ENCODE data around the gene GTSF1L. TPM values are rescaled to one million over a fixed set of nuclear protein-coding genes. Genes with fewer than 3 reads are reported as not detected.
A peak's percentile ranks its signal among the peaks of the same experiment; 100 is the strongest.

The GTSF1L gene
- total RNA-seq, 2 donors from 2014 or later = not detected

DNA sequence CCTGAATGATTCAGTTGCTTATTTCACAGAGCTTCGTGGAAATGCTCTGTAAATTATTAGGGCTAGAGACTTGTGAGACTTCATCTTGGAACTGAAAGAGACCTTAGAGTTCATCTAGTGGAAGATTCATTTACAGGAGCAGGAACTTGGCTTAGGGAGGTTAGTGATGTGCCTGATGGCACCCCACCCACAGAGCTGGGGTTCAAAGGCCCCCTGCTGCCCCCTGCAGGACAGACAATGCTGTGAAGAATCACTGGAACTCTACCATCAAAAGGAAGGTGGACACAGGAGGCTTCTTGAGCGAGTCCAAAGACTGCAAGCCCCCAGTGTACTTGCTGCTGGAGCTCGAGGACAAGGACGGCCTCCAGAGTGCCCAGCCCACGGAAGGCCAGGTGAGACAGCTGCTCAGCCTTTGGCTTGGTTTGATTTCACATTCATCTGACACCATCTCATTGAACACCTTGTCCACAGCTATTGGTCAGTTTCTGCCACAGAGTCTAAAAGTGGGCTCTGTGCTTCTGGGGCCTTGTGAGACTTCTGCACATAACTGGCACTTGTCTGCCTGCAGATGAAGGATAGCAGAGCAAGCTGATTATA is 34.8 kb downstream of the GTSF1L start:
- DNase-seq = peak in 2 of 3 donors; percentile 18 to 27
- Mint-ChIP-seq H3K4me1 (peaks cover 5% of the 10 kb centered on the region), H3K4me3 (no peak overlapping the region), H3K27ac (no peak overlapping the region), H3K36me3 (ENCODE audit: low read depth) (no peaks in the 10 kb centered on the region), H3K27me3 (no peaks in the 10 kb centered on the region)
- no peak for ATAC-seq
- no peaks in the 10 kb centered on the region for H3K9me3 ChIP-seq (ENCODE audit: control insufficient read depth, low read length, poor library complexity, severe bottlenecking)

DNA sequence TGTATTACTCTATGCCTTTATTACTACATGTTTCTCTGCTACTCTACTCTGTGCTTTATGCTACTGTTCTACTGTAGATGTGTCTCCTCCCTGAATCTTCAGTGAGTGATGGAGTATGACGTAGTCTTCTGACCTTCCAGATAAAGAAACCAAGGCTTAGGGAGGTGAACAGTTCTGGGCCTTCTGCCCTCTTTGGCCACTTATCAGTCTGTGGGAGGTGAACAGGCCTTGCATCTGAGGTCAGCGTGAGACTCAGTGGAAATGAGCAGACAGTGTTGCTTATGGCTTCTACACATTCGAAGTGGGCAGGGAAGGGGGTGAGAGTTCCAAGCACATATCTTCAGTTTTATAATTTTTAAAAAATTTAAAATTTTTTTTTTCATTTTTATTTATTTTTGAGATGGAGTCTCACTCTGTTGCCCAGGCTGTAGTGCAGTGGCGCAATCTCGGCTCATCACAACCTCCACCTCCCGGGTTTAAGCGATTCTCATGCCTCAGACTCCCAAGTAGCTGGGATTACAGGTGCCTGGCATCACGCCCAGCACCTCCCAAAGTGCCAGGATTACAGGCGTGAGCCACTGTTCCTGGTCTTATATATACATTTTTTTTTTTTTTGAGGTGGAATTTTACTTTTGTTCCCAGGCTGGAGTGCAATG is 35.7 kb downstream of the GTSF1L start:
- H3K27ac Mint-ChIP-seq = no peak overlapping the region
- no peak overlapping the region for H3K4me3 Mint-ChIP-seq
- no peaks in the 10 kb centered on the region for H3K27me3 Mint-ChIP-seq
- ATAC-seq (no peak), DNase-seq (no peak)
- no peaks in the 10 kb centered on the region for H3K36me3 Mint-ChIP-seq (ENCODE audit: low read depth)
- no peaks in the 10 kb centered on the region for H3K9me3 ChIP-seq (ENCODE audit: control insufficient read depth, low read length, poor library complexity, severe bottlenecking)
- peaks cover 5% of the 10 kb centered on the region for H3K4me1 Mint-ChIP-seq

DNA sequence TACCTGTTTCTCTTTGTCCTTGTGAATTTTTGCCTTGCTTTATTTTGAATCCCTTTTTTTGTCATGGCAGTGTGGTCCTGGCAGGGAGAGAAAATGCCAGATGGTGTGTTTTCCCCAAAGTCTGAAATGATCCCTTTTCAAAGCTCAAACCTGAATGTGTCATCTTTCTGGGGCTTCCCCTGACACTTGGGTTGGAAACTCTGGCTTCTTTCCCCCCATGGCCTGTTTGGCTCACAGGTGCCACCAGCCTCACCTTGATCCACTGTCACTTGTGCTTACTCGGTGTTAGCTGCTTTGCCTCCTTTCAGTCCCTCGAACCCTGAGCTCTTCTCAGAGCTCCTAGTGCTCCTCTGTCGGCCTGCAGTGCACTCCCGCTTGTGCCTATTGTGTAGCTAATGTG is 37.6 kb downstream of the GTSF1L start:
- H3K4me3 Mint-ChIP-seq = no peak overlapping the region
- no peak for DNase-seq
- peaks cover 5% of the 10 kb centered on the region for H3K4me1 Mint-ChIP-seq
- H3K27ac Mint-ChIP-seq = no peak overlapping the region
- no peak for ATAC-seq
- no peaks in the 10 kb centered on the region for H3K27me3 Mint-ChIP-seq
- H3K9me3 ChIP-seq (ENCODE audit: control insufficient read depth, low read length, poor library complexity, severe bottlenecking) = no peaks in the 10 kb centered on the region
- no peaks in the 10 kb centered on the region for H3K36me3 Mint-ChIP-seq (ENCODE audit: low read depth)

DNA sequence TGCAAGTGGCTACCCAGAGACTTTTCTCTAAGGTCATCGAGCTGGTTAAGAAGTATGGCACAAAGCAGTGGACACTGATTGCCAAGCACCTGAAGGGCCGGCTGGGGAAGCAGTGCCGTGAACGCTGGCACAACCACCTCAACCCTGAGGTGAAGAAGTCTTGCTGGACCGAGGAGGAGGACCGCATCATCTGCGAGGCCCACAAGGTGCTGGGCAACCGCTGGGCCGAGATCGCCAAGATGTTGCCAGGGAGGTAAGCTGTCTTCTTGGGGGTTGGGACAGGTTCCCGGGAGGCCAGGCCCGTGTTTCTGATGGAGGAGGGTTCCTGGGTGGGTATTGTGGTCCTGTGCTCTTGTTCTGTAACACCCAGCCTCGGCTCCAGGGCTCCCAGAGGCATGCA is 40.0 kb downstream of the GTSF1L start:
- H3K9me3 ChIP-seq (ENCODE audit: control insufficient read depth, low read length, poor library complexity, severe bottlenecking) = no peaks in the 10 kb centered on the region
- Mint-ChIP-seq H3K27ac (no peak overlapping the region), H3K4me1 (peaks cover 5% of the 10 kb centered on the region), H3K36me3 (ENCODE audit: low read depth) (no peaks in the 10 kb centered on the region), H3K27me3 (no peaks in the 10 kb centered on the region), H3K4me3 (no peak overlapping the region)
- DNase-seq = no peak
- no peak for ATAC-seq

DNA sequence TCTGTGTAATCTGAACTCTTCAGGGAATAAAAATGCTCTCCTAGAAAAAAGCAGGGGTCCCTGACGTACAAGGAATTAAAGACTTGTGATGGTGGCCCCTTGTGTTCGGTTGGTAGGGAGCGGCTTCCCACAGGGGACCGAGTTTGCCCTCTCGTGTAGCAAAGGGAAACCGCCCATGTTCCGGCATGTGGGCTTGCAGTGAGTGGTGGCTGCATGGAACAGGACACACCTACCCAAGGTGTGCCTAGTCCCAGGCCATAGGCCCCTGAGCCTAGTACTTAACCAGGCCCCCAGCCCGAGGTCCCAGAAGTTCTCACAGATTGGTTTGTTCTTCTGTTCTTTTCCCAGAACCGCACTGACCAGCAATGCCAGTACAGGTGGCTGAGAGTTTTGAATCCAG is 44.4 kb downstream of the GTSF1L start:
- ATAC-seq (no peak), DNase-seq (no peak)
- H3K4me1 Mint-ChIP-seq = peaks cover 3% of the 10 kb centered on the region
- no peaks in the 10 kb centered on the region for H3K27me3 Mint-ChIP-seq
- H3K27ac Mint-ChIP-seq = no peak overlapping the region
- no peaks in the 10 kb centered on the region for H3K36me3 Mint-ChIP-seq (ENCODE audit: low read depth)
- H3K4me3 Mint-ChIP-seq = peak overlapping the region; percentile 25
- H3K9me3 ChIP-seq (ENCODE audit: control insufficient read depth, low read length, poor library complexity, severe bottlenecking) = no peaks in the 10 kb centered on the region

DNA sequence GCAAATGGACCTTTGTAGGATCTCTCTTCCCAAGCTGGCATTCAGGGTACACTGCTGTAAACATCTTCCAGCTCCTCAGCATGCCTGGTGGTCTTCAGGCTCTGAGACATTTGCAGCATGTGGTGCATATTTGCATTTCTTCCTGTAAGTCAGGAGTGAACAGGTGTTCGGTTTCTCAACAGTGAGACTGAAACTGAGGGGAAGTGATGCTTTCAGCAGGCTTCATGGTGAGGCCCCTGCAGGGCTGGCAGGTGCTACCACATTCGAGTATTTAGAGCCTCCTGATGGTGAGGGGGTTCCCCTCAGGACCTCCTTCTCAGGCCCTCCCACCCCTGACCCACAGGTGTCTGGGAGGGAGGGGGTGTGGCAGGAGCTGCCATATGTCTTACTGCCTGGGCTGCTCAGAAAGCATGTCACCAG is 44.8 kb downstream of the GTSF1L start:
- peak overlapping the region; percentile 3 for H3K4me3 Mint-ChIP-seq
- no peaks in the 10 kb centered on the region for H3K36me3 Mint-ChIP-seq (ENCODE audit: low read depth)
- DNase-seq = no peak
- peaks cover 3% of the 10 kb centered on the region for H3K4me1 Mint-ChIP-seq
- H3K27me3 Mint-ChIP-seq = no peaks in the 10 kb centered on the region
- peak; percentile 84 for ATAC-seq
- H3K27ac Mint-ChIP-seq = peak overlapping the region; percentile 43
- no peaks in the 10 kb centered on the region for H3K9me3 ChIP-seq (ENCODE audit: control insufficient read depth, low read length, poor library complexity, severe bottlenecking)

DNA sequence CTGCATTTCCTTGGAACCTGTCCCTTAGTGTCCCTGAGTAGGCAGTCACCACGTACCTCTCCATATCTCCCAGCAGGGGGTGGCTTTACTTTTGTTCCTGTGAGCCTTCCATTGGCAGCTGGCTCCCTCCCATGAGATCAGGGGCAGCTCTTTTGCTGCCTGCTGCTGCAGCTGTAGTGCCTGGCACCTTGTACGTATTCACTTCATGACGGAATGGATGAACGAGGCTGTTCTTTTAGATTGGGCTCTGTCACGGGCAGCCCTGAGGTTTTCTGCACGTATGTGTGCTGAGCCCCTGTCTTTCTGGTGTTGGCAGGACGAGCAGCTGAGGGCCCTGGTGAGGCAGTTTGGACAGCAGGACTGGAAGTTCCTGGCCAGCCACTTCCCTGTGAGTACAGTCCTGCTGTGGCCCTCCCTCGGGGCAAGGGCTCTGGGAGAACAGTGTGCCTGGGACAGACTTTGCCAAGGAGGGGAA is 45.3 kb downstream of the GTSF1L start:
- ATAC-seq (peak; percentile 36), DNase-seq (no peak)
- Mint-ChIP-seq H3K4me3 (peak overlapping the region; percentile 3), H3K27ac (peak overlapping the region; percentile 43), H3K4me1 (peaks cover 3% of the 10 kb centered on the region), H3K36me3 (ENCODE audit: low read depth) (no peaks in the 10 kb centered on the region), H3K27me3 (no peaks in the 10 kb centered on the region)
- H3K9me3 ChIP-seq (ENCODE audit: control insufficient read depth, low read length, poor library complexity, severe bottlenecking) = no peaks in the 10 kb centered on the region

DNA sequence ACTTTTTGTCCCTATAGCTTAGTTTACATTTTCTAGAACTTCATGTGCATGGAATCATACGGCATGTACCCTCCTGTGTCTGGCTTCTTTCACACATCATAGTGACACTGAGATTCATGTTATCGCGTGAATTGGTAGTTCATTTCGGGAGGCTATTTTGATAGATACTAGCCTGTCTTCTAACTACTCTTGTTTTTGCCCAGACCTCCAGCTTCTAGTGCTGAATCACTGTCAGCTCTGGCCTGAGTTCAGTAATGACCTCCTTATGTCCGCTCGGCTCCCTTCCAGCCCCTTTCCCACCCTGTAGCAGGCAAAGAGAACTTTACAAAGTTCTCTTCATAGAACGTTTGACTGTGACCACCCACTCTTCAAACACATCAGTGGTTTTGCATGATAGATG is 45.8 kb downstream of the GTSF1L start:
- Mint-ChIP-seq H3K36me3 (ENCODE audit: low read depth) (peaks cover 2% of the 10 kb centered on the region), H3K4me3 (no peak overlapping the region), H3K27me3 (no peaks in the 10 kb centered on the region), H3K27ac (peak overlapping the region; percentile 43), H3K4me1 (peaks cover 3% of the 10 kb centered on the region)
- DNase-seq (no peak), ATAC-seq (no peak)
- no peaks in the 10 kb centered on the region for H3K9me3 ChIP-seq (ENCODE audit: control insufficient read depth, low read length, poor library complexity, severe bottlenecking)

DNA sequence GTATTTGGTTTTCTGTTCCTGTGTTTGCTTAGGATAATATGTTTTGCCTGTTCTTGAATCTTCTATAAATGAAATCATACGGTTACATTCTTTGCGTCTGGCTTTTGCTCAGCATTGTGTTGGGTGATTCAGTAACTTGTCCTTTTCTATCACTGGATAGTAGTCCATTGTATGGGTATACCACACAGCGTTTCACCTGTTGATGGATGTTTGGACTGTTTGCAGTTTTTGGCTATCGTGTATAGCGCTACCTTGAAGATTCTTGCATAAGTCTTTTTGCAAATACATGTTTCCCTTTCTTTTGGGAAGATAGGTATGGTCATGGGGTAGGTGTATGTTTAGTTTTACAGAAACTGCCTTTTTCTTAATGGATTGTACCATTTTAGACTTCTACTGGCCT is 50.4 kb downstream of the GTSF1L start:
- Mint-ChIP-seq H3K4me3 (peak overlapping the region; percentile 7), H3K27me3 (no peaks in the 10 kb centered on the region), H3K4me1 (peaks cover 1% of the 10 kb centered on the region), H3K27ac (no peak overlapping the region), H3K36me3 (ENCODE audit: low read depth) (peaks cover 5% of the 10 kb centered on the region)
- DNase-seq = no peak
- no peaks in the 10 kb centered on the region for H3K9me3 ChIP-seq (ENCODE audit: control insufficient read depth, low read length, poor library complexity, severe bottlenecking)
- ATAC-seq = no peak

Other genes with a start within 250 kb of the GTSF1L start
- 10 to 100 TPM in 1 of 2 donors, 1 to 10 TPM in 1; 9.9 to 11.6 TPM for gene L3MBTL1, start 219.3 kb downstream of the GTSF1L start, total RNA-seq
- gene SGK2, start 168.0 kb downstream of the GTSF1L start, total RNA-seq = 1 to 10 TPM in 1 of 2 donors, under 1 TPM in 1; 0.52 to 1.7 TPM
- 10 to 100 TPM; 13.6 to 15.5 TPM for gene IFT52, start 136.1 kb downstream of the GTSF1L start, total RNA-seq
- gene MYBL2, start 59.9 kb downstream of the GTSF1L start, total RNA-seq = 1 to 10 TPM in 1 of 2 donors, under 1 TPM in 1; 0.44 to 1.6 TPM
- 1 to 10 TPM; 1.7 to 2.2 TPM for gene TOX2, start 187.8 kb upstream of the GTSF1L start, total RNA-seq

Data from T-helper 17 cell (primary cell).